HG03064 (cell line): ENCODE results near the gene RRP12.
"Not testable (repeated sequence)": the region's sequence is repeated elsewhere in the genome, so short reads cannot be mapped to it uniquely, and the experiment has no call there.

Experiments
- ATAC-seq: cut with Tn5 transposase; IDR thresholded peaks from one replicate; pipeline ENCODE4 v1.9.1; 2021; ENCODE audit warnings: low read depth; ENCODE audit not compliant: unreplicated experiment

Gene RRP12

DNA sequence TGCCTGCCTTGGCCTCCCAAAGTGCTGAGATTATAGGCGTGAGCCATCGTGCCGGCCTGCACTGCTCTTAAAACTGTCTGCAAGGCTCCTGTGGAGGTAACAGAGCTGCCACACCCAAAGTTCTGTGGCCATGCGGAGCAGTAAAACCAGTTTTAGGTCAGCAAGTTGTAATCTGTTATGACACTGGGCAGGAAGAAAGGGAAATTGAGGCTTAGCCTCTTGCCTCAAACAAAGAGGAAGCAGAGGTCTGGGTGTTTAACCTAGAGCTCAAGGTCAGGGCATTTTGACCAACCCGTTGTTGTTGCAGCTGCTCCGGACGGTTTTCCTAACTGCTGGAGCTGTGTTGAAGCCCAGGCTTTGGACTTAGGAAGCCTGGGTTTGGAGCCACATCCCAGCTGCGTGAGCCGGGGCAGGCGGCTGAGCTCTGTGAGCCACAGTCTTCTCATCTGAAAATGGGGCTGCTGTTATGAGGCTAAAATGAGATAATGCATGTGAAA is 7.4 kb upstream of the RRP12 start:
- ATAC-seq, result no peak

DNA sequence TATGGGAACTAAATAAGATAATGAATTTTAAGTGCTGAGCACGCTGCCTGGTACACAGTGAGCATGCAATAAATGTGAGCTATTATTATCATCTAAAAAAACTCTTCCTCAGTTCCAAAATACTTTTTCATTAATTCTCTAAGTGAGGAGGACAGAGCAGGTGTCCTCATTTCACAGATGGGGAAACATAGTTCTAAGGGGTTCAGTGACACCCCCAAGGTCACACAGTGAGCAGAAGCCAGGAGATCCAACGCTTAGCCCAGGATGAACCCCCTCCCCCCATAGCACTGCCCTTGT is 6.8 kb upstream of the RRP12 start:
- ATAC-seq, result no peak

DNA sequence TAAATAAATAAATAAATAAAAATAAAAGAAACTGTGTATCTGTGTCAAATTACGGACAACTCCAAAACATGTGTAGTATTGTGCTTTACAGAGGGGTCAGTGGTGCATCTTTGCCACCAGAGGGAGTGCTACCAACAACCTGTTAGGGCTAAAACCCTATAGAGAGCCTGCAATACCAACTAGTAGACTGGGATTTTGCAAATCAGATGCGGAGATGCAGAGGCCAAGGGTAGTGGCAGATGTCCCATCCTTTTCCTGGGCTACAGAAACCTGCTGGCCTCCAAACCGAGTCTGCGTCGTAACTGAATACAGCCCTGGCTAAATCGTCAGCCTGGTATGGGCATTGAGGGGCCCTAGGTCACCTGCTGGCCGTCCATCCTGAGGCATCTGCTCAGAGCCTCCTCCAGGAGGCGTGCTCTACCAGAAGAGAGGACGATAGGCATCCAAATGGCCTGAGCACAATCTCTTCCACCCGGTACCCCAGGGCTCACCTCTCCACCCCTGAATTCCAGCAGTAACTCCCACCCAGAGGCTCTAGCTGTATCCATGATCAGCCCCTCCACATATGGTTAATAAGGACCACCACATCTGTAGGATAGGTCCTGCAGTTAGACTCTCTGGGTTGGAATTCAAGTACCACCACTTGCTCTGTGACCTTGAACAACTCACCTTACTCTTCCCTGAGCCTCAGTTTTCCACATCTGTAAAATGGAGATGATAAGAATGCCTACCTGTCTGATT is 6.2 kb upstream of the RRP12 start:
- peak; percentile 87 for ATAC-seq

GRCh38 chr10:97406483-97406882 is 5.3 kb upstream of the RRP12 start:
- ATAC-seq, result not testable (repeated sequence)

DNA sequence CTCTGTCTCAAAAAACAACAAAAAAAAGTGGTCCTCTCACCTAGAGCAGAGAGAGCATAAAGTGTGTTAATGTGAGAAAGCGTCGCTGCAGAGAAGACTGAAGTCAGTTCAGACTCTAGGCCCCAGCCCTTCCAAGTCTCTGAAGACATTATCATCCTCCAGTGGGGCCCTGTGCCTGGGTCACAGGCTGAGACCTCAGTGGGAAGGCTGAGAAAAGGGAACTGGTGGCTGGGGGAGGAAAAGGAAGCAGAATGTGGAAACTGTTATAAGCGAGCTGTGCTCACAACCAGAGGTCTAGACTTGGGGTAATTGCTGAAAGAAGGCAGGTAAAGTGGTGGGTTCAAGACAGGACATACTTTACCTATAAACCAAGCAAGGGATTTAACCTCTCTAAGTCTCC is 4.9 kb upstream of the RRP12 start:
- ATAC-seq, result no peak

- ATAC-seq, result no peak
Measured at GRCh38 chr10:97404044-97404443, 2.9 kb upstream of the RRP12 start.

DNA sequence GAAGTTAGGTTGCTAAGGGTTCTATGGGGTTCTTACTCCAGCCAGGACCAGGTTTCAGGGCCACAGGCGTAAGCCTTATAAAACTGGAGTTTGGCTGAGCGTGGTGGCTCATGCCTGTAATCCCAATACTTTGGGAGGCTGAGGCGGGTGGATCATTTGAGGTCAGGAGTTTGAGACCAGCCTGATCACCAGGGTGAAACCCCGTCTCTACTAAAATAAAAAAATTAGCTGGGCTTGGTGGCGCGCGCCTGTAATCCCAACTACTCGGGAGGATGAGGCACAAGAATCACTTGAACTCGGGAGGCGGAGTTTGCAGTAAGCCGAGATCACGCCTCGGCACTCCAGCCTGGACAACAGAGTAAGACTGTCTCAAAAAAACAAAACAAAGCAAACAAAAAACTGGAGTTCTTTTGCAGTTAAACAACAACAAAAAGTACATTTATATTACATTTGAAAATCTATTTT is 347 bp upstream of the RRP12 start:
- no peak for ATAC-seq

DNA sequence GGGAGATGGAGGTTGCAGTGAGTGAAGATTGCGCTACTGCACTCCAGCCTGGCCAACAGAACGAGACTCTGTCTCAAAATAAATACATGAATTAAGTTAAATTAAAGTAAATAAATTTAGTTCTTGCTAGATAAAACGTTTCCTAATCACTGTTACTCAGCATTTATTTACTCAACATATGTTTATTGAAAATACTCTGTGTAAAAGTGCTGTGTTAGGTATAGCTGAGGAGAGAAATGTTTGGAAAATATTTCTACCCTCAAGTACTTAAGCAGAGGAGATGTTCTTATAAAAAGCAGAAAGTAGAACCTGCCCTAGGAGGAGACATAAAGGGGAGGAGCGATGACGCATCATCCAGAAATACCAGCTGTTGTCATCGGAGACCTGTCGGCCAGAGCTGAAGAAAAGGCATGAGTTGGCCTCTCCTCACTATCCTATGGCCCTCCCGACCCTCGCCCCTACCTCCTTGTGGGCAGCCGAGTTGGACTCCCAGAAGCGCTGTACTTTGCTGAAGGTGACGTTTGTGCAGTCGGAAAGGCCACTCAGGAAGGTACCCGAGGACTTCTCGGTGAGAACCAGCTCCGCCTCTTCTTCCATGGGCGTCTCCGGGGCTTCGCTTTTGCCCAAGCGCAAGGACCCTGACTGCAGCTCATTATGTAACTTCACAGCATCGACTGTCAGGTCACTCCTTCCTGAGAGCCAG is 1.1 kb downstream of the RRP12 start:
- ATAC-seq, result no peak

DNA sequence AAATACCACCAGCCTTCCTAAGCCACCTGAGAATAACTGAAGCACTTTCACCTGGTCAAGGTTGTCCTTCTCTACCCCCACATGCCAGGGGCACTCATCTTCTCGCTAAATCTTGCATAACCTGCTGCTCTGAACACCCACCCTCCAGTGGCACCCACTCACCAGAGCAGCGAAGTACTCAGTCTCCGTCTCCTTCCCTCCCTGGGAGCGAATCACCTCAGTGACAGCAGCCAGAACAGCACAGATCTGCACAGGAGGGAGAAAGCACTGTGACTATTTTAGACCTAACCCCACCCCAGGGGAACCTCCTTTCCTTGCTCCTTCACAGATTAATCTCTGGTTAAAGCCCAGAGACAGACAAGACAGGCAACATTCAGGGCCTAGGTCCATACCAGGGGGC is 5.1 kb downstream of the RRP12 start:
- no peak for ATAC-seq

- ATAC-seq, result no peak
Measured at GRCh38 chr10:97393034-97393573, 8.0 kb downstream of the RRP12 start.

GRCh38 chr10:97390091-97390490 is 11.0 kb downstream of the RRP12 start:
- ATAC-seq, result no peak

DNA sequence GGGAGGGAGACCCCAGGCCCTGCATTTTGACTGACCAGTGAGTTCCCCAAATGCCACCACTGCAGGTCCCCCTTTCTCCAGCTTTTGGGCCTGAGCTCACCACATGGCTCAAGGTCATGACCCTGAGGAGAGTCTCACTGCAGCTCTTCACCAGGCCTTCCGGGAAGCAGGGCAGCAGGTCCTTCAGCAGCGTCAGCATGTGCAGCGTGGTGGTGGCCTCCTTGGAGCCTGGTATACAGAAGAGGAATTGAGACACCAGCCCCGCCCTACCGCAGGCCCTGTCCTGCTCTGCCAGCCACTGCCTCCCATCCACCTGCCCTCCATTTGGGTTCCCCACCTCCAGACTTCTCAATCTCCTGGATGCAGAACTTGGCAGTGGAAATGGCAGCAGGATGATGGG is 13.0 kb downstream of the RRP12 start:
- ATAC-seq, result no peak

GRCh38 chr10:97385565-97385964 is 15.6 kb downstream of the RRP12 start:
- no peak for ATAC-seq

DNA sequence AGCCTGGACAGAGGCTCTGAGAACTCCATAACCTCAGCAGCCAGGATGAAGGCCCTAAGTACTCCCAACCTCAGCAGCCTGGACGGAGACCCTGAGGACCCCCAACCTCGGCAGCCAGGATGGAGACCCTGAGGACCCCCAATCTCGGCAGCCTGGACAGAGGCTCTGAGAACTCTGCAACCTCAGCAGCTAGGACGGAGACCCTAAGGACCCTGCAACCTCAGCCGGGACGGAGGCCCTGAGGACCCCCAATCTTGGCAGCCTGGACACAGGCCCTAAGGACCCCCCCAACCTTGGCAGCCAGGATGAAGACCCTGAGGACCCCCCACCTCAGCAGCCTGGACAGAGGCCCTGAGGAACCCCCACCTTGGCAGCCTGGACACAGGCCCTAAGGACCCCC is 16.5 kb downstream of the RRP12 start:
- no peak for ATAC-seq

GRCh38 chr10:97384156-97384555 is 17.0 kb downstream of the RRP12 start:
- ATAC-seq, result no peak

GRCh38 chr10:97383159-97383558 is 18.0 kb downstream of the RRP12 start:
- ATAC-seq, result no peak

GRCh38 chr10:97381626-97382025 is 19.5 kb downstream of the RRP12 start:
- no peak for ATAC-seq

GRCh38 chr10:97380516-97380915 is 20.6 kb downstream of the RRP12 start:
- ATAC-seq, result no peak

- ATAC-seq, result no peak
Measured at GRCh38 chr10:97378933-97379921, 21.9 kb downstream of the RRP12 start.

- no peak for ATAC-seq
Measured at GRCh38 chr10:97376413-97376812, 24.7 kb downstream of the RRP12 start.

- no peak for ATAC-seq
Measured at GRCh38 chr10:97373456-97373855, 27.7 kb downstream of the RRP12 start.
